SU-DHL-6 (cell line): ENCODE results near the gene ACOX2.

Experiments
- H2AFZ ChIP-seq: fragments of 200-600 bp; sonication (generic); 2 replicates; pipeline ENCODE4 v1.6.1; 2014; ENCODE audit warnings: low read depth, mild to moderate bottlenecking, moderate library complexity, mixed read lengths, antibody characterized with exemption, low read length; ENCODE audit not compliant: severe bottlenecking
- H3F3A ChIP-seq: fragments of 200-600 bp; shearing (Covaris generic); 2 replicates; pipeline ENCODE4 v1.6.0; 2016; ENCODE audit warnings: antibody characterized with exemption, mild to moderate bottlenecking; ENCODE audit not compliant: insufficient read depth
- H3K27ac ChIP-seq: fragments of 200-600 bp; sonication (generic); 2 replicates; pipeline ENCODE4 v1.5.1; 2016; ENCODE audit warnings: low read depth, mild to moderate bottlenecking, low read length, moderate library complexity, mixed read lengths
- H3K27me3 ChIP-seq: fragments of 200-600 bp; sonication (generic), shearing (Covaris generic); 2 replicates; pipeline ENCODE4 v1.6.0; 2014; ENCODE audit warnings: mild to moderate bottlenecking, low read length
- H3K36me3 ChIP-seq: fragments of 200-600 bp; sonication (generic); 2 replicates; pipeline ENCODE4 v1.6.1; 2014; ENCODE audit warnings: mild to moderate bottlenecking, low read length, mixed read lengths
- H3K4me2 ChIP-seq: fragments of 300-600, 200-600 bp; shearing (Covaris generic), sonication (generic); 2 replicates; pipeline ENCODE4 v1.6.0; 2014; ENCODE audit warnings: low read length, low read depth, mild to moderate bottlenecking; ENCODE audit not compliant: poor library complexity, severe bottlenecking
- H3K4me3 ChIP-seq: fragments of 200-600 bp; sonication (generic); 2 replicates; pipeline ENCODE4 v1.5.1; 2014; ENCODE audit warnings: antibody characterized with exemption, low read length, mild to moderate bottlenecking, mixed read lengths; ENCODE audit not compliant: insufficient read depth, poor library complexity, severe bottlenecking
- H3K79me2 ChIP-seq: fragments of 200-600 bp; sonication (generic); 2 replicates; pipeline ENCODE4 v1.6.1; 2014; ENCODE audit warnings: mild to moderate bottlenecking, low read length, moderate library complexity; ENCODE audit not compliant: insufficient read depth
- H3K9ac ChIP-seq: fragments of 200-600 bp; sonication (generic); 2 replicates; pipeline ENCODE4 v1.7.0; 2014; ENCODE audit warnings: mild to moderate bottlenecking, low read length
- H3K9me2 ChIP-seq: fragments of 200-600 bp; sonication (generic); replicated peaks from 2 replicates; pipeline ENCODE4 v1.6.1; 2014; ENCODE audit warnings: low read length; ENCODE audit not compliant: insufficient read depth
- H3K9me3 ChIP-seq: fragments of 200-600 bp; sonication (generic); 2 replicates; pipeline ENCODE4 v1.6.1; 2014; ENCODE audit warnings: low read length, mixed read lengths; ENCODE audit not compliant: insufficient read depth
- H4K20me1 ChIP-seq: fragments of 200-600 bp; sonication (generic); 2 replicates; pipeline ENCODE4 v1.6.1; 2014; ENCODE audit warnings: low read depth, mild to moderate bottlenecking, antibody characterized with exemption, low read length, moderate library complexity, mixed read lengths
- EZH2phosphoT487 ChIP-seq: fragments of 200-600 bp; sonication (generic), shearing (Covaris generic); conservative IDR thresholded peaks from 2 replicates; pipeline ENCODE4 v1.6.1; 2018; ENCODE audit warnings: mild to moderate bottlenecking, antibody characterized with exemption, low read length, moderate library complexity, mixed read lengths
- TF ChIP-seq, protein P1 (sequence below): fragments of 200-600 bp; sonication (generic); IDR thresholded peaks from one replicate; pipeline ENCODE4 v1.5.1; 2017; ENCODE audit warnings: antibody characterized with exemption, mild to moderate bottlenecking, low read length, moderate library complexity; ENCODE audit not compliant: insufficient read depth, poor library complexity, severe bottlenecking

The ACOX2 gene

DNA sequence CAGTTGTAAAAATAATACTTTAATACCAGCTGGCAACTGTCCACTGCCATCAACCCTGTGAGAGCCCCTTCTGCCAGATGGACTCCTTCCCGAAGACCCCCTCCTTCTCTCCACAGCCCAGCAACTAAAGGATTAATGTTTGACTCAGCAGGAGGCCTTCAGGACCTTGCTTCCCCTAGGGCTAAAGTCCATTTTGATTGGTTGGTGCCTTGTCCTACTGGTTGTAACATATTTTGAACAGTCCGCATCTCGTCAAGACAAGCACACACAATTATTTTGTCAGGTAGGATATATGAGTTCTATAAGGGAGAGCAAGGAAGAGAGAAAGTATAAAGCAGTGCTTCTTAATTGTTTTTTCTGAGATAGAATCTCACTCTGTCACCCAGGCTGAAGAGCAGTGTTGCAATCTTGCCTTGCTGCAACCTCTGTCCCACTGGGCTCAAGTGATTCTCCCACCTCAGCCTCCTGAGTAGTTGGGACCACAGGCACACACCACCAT, 18.6 kb downstream of the ACOX2 start:
- Histone ChIP-seq H3K27me3 (no peaks in the 10 kb centered on the region), H3K9me3 (no peaks in the 10 kb centered on the region), H4K20me1 (no peaks in the 10 kb centered on the region), H3K79me2 (no peaks in the 10 kb centered on the region), H3K9ac (no peak overlapping the region), H2AFZ (no peak overlapping the region), H3K36me3 (no peaks in the 10 kb centered on the region), H3K27ac (no peak overlapping the region), H3K9me2 (no peaks in the 10 kb centered on the region), H3K4me3 (no peak overlapping the region), H3K4me2 (no peak overlapping the region), H3F3A (no peaks in the 10 kb centered on the region)
- TF ChIP-seq EZH2phosphoT487 = no peak
- TF ChIP-seq, protein P1, sequence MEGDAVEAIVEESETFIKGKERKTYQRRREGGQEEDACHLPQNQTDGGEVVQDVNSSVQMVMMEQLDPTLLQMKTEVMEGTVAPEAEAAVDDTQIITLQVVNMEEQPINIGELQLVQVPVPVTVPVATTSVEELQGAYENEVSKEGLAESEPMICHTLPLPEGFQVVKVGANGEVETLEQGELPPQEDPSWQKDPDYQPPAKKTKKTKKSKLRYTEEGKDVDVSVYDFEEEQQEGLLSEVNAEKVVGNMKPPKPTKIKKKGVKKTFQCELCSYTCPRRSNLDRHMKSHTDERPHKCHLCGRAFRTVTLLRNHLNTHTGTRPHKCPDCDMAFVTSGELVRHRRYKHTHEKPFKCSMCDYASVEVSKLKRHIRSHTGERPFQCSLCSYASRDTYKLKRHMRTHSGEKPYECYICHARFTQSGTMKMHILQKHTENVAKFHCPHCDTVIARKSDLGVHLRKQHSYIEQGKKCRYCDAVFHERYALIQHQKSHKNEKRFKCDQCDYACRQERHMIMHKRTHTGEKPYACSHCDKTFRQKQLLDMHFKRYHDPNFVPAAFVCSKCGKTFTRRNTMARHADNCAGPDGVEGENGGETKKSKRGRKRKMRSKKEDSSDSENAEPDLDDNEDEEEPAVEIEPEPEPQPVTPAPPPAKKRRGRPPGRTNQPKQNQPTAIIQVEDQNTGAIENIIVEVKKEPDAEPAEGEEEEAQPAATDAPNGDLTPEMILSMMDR = no peak

DNA sequence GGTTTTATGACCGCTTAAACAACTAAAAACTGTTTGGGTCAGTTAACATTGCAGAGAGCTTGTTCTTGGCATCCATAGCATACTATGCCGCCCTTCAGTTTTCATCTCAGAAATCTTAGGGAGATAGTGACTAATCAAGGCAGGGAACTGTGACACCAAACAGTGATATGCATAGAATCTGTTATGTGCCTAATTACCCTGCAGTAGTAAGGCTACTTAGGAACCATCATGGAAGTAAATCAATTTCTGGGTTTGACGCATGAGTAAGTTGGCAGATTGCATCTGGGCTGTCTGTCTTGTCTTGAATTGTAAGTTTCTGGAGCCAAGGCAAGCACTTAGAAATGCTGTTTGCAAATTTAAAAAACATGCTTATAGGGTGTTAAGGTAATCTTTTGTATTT, 22.6 kb downstream of the ACOX2 start:
- Histone ChIP-seq H2AFZ (no peak overlapping the region), H3K4me3 (no peak overlapping the region), H3K27ac (no peak overlapping the region), H3K79me2 (no peaks in the 10 kb centered on the region), H3K9me2 (no peaks in the 10 kb centered on the region), H3K9ac (no peak overlapping the region), H3K27me3 (no peaks in the 10 kb centered on the region), H3K36me3 (no peaks in the 10 kb centered on the region), H3F3A (no peaks in the 10 kb centered on the region), H3K4me2 (no peak overlapping the region), H4K20me1 (no peaks in the 10 kb centered on the region), H3K9me3 (no peaks in the 10 kb centered on the region)
- no peak for TF ChIP-seq EZH2phosphoT487
- TF ChIP-seq, protein P1 = no peak

DNA sequence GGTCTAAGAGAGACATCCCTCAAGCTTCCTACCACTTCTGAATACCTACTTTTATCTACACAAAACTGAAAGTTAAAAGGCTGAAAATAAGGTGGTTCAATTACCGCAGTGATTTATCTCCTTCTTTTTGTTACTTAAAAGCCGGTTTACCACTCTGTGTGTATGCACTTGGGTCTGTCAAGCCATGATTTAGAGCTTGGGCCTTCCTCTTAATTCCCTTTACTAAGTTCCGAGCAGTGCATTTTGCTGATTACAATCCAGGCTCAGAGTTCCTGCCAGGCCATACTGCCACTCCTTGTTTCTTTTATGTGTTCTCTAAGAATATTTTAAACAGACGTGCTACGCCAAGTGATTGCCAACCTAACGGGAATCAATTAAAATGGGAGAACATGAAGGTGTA, 28.6 kb downstream of the ACOX2 start:
- Histone ChIP-seq H3F3A (no peaks in the 10 kb centered on the region), H3K36me3 (no peaks in the 10 kb centered on the region), H3K27me3 (no peaks in the 10 kb centered on the region), H2AFZ (no peak overlapping the region), H3K4me2 (no peak overlapping the region), H3K9me2 (no peaks in the 10 kb centered on the region), H4K20me1 (peaks cover 3% of the 10 kb centered on the region; the same call in 1 of the 2 replicates), H3K9me3 (no peaks in the 10 kb centered on the region), H3K4me3 (no peak overlapping the region), H3K79me2 (no peaks in the 10 kb centered on the region), H3K9ac (no peak overlapping the region), H3K27ac (no peak overlapping the region)
- TF ChIP-seq EZH2phosphoT487 = no peak
- TF ChIP-seq, protein P1 = no peak
